GM12873 (cell line): ENCODE results near the gene S100B.

Experiments used
- TF ChIP-seq, protein P1 (sequence below): IDR thresholded peaks from 2 replicates; pipeline ENCODE4 v1.5.1; 2012; ENCODE audit warnings: low read depth, mild to moderate bottlenecking, moderate library complexity, low read length, control low read depth; ENCODE audit not compliant: insufficient read depth; ENCODE audit errors: missing control alignments

The S100B gene

DNA sequence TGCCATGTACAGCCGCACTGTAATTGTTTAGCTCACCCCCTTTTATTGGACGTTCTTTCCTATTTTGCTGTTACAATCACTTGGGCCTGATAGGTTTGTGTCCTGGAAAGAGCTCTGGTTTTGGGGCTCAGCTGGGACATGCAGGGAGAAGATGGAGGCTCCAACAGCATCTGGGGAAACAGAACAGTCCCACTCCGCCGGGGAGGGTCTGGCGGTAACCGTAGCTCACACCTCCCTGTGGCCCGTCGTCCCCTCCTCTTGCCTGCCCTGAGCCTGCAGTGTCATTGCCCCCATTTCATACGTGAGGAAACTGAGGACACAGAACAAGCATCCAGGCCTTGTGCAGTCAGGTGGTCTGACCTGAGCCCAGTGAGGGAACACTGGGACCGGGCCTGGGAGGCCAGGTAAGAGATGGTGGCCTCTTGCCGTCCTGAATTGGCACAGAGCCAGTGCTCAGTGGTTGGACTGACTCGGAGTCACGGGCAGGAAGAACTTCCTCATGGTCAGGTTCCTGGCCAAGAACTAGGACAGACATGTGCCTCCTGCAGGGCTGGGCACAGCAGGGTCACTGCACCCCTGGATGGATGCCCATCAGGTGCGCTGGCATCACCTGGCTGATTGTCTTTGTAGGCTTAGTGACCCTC, 41.8 kb downstream of the S100B start:
- TF ChIP-seq, protein P1, sequence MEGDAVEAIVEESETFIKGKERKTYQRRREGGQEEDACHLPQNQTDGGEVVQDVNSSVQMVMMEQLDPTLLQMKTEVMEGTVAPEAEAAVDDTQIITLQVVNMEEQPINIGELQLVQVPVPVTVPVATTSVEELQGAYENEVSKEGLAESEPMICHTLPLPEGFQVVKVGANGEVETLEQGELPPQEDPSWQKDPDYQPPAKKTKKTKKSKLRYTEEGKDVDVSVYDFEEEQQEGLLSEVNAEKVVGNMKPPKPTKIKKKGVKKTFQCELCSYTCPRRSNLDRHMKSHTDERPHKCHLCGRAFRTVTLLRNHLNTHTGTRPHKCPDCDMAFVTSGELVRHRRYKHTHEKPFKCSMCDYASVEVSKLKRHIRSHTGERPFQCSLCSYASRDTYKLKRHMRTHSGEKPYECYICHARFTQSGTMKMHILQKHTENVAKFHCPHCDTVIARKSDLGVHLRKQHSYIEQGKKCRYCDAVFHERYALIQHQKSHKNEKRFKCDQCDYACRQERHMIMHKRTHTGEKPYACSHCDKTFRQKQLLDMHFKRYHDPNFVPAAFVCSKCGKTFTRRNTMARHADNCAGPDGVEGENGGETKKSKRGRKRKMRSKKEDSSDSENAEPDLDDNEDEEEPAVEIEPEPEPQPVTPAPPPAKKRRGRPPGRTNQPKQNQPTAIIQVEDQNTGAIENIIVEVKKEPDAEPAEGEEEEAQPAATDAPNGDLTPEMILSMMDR, result no peak

DNA sequence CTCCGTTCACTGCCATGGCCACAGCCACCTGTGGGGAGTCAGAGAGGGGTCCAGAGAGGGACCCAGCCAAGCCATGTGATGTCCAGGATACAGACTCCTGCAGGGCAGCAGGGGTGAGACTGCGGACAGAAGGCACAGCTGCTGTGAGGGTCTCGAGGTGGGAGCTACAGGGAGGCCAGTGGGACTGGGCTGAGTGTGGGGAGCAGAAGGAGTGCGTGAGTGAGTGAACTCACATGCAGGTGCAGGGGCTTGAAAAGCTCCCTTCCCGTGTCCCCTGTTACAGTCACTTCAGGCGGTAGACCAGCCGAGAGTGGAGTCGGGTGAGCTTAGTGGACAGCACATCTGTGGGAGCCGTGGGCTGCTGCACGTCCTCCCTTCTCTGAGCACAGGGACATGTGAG, 42.4 kb downstream of the S100B start:
- TF ChIP-seq, protein P1, result no peak

DNA sequence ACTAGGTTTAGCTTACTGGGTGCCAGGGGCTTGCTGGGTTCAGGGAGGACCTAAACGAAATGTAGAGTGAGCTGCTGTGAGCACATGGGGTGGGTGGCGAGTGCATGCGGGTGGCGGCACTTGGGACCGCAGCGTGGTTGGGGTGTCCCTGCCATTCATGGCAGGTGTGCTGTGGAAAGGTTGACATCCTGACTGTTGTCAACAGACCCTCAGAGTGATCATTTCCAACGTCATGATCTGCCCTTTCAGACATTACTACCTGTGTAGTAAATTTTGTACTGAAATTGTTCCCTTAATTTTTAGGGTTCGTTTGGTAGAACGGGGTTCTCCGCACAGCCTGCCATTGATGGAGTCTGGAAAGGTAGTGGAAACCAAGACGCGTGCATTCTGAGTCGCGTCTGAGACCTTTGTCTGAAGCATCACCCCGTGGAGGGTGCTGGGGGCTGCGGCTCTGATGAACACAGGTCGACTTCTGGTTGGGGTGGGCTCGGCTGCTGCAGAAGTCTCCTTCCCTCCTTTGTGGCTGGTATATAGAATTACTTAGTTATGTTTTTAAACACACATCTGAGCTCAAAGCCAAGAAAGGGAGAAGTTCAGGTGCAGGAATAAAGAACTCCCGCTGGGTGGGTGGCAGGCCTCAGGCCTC, 43.3 kb downstream of the S100B start:
- TF ChIP-seq, protein P1, result no peak

DNA sequence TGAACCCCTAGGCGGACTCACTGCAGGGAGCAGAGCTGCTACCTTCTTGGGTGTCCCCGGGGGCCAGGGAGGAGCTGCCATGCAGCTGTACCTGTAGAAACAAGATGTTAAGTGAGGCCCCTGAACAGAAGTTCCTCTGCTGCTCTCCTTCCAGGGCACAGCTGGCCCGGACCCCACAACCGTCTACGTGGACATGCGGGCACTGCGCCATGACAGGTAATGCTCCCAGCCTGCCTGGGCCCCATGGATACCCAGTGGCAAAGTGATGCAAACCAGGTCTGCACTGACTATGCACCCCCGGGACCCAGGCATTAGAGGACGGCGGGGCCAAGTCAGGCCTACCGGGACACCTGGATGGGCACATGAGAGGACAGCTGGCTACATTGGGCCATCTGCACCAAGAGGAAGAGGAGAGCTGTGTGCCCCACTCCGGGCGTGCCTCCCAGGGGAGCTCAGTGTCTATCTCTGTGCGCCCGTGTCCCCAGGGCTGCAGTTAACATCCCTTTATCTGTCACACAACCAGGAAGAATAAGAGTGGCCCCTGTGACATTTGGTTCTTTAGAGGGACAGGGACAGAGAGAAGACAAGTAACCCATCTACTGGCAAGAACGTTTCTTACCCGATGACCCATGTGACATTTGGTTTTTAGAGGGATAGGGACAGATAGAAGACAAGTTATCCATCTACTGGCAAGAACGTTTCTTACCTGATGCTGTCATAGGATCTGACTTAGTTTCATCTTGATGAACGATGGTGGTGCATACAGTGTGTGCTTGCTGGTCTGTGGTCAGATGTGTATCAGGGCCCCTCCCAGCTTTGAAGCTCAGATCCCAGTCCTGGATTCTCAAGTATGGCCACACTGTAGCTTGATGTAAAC, 44.1 kb downstream of the S100B start:
- TF ChIP-seq, protein P1, result no peak

DNA sequence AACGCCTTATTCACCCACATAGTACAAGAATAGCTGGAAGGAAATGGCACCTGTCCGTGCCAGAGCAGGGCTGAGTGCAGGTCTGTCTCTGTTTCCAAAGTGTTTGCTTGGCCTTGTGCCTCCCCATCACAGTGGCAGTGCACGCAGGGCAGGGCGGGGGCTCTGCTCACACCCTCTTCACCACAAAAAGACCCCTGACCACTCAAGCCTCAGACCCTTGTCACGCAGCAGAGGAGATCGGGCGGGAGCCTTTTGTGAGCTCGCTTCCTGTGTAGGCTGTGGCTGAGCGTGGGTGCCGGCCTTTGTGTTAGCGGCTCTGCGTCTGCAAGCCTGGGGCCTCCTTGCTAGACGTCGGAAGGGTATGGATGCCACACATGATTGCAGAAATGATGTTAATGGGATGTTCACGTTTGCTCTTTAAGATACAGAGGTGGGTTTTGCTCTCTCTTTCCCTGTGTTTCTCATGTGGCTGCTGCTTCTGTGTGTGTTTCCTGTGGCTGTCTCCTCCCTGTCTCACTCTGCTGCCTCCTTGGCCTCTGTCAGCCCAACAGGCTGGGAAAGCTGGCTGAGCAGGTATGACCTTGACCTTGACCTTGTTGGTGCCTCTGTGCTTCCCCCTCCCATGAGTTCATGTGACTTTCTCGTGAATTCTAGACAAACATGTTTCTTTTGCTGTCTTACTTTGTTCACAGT, 45.4 kb downstream of the S100B start:
- TF ChIP-seq, protein P1, result no peak

DNA sequence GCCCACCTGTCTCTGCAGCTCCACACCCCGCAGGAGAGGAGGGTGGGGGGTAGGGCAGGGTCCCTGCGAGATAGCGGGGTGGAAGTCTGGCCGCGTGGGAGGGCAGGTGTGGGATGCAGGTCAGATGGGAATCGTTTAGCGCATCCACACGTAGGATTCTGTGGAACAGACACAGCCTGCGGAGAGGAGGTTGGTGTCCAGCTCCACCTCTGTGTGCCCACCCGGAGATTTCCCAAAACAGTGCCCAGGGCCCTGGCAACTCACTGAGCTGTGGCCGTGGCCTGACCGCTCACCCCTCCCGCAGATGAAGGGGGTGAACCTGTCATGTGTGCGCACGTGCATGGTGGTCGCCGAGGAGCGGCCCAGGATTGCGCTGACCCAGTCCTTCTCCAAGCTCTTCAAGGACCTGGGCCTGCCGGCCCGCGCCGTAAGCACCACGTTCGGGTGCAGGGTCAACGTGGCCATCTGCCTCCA, 46.9 kb downstream of the S100B start:
- TF ChIP-seq, protein P1, result no peak

DNA sequence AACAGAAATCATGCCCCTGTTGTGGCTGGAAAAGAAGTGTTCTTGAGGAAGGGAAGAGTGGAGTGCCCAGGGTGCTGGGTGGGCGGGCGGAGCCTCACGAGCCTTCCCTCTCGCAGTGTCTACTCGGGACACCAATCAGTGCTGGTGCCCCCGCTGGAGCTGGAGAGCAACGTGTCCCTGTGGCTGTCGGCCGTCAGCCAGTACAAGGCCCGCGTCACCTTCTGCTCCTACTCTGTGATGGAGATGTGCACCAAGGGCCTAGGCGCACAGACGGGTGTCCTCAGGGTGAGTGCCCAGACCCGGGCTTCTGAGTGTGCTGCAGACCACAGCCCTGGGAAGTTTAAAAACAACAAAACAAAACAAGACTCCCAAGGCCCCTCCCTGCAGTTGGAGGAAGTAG, 47.4 kb downstream of the S100B start:
- TF ChIP-seq, protein P1, result no peak
